Iris pigment epithelial cell (primary cell): ENCODE measurements around the gene TCF15.
"Not testable (repeated sequence)": the region's sequence is repeated elsewhere in the genome, so short reads cannot be mapped to it uniquely, and the experiment has no call there.

Source experiments
- DNase-seq: peaks from one replicate; pipeline ENCODE4 v3.0.0-alpha.2; 2011; ENCODE audit warnings: low read depth

The TCF15 gene

GRCh38 chr20:578940-579690 is 31.0 kb downstream of the TCF15 start:
- not testable (repeated sequence) for DNase-seq

- DNase-seq = peak; percentile 11
Observed at GRCh38 chr20:577167-577791, 32.8 kb downstream of the TCF15 start.

- DNase-seq = no peak
Observed at GRCh38 chr20:576156-576555, 34.0 kb downstream of the TCF15 start.

GRCh38 chr20:575230-575629 is 34.9 kb downstream of the TCF15 start:
- DNase-seq = no peak

- no peak for DNase-seq
Observed at GRCh38 chr20:574297-574942, 35.7 kb downstream of the TCF15 start.

- DNase-seq = no peak
Observed at GRCh38 chr20:573414-574296, 36.5 kb downstream of the TCF15 start.

GRCh38 chr20:572727-573126 is 37.4 kb downstream of the TCF15 start:
- DNase-seq = no peak

- DNase-seq = no peak
Observed at GRCh38 chr20:571754-572441, 38.2 kb downstream of the TCF15 start.

- DNase-seq = no peak
Observed at GRCh38 chr20:568673-569415, 41.3 kb downstream of the TCF15 start.

- DNase-seq = no peak
Observed at GRCh38 chr20:568097-568652, 41.9 kb downstream of the TCF15 start.

GRCh38 chr20:564192-564591 is 45.9 kb downstream of the TCF15 start:
- no peak for DNase-seq

- DNase-seq = no peak
Observed at GRCh38 chr20:563187-563586, 46.9 kb downstream of the TCF15 start.

GRCh38 chr20:562232-562897 is 47.7 kb downstream of the TCF15 start:
- DNase-seq = no peak

- DNase-seq = peak; percentile 63
Observed at GRCh38 chr20:561437-562231, 48.5 kb downstream of the TCF15 start.

GRCh38 chr20:560680-561079 is 49.4 kb downstream of the TCF15 start:
- no peak for DNase-seq

- DNase-seq = no peak
Observed at GRCh38 chr20:558117-558516, 52.0 kb downstream of the TCF15 start.

- DNase-seq = no peak
Observed at GRCh38 chr20:556984-557383, 53.1 kb downstream of the TCF15 start.

- no peak for DNase-seq
Observed at GRCh38 chr20:555976-556385, 54.1 kb downstream of the TCF15 start.
